GM20431 (cell line): ENCODE results near the gene ATP6V1G1.

Experiments
- in situ Hi-C: fragments of 300-500 bp; cut with MseI, MboI; formaldehyde crosslinking; loops from one replicate; pipeline ENCODE4 v1.15.0; 2020; ENCODE audit warnings: low sequenced_read_pairs; ENCODE audit not compliant: unreplicated experiment

ATP6V1G1 gene

GRCh38 chr9:114587345-114588202 is at the start of gene ATP6V1G1:
ATP6V1G1 (plus strand) TSS chr9:114587769; CDS start chr9:114587839, 70 bp downstream.
- in situ Hi-C loops, result no loop called here

GRCh38 chr9:114538241-114538640 is 49.3 kb upstream of the ATP6V1G1 start:
- in situ Hi-C loops, result no loop called here

- in situ Hi-C loops, result no loop called here
These were observed 47.7 kb upstream of the ATP6V1G1 start for GRCh38 chr9:114539701-114540380.

- in situ Hi-C loops, result no loop called here
These were observed 42.5 kb upstream of the ATP6V1G1 start for GRCh38 chr9:114545055-114545454.

- in situ Hi-C loops, result no loop called here
These were observed 40.7 kb upstream of the ATP6V1G1 start for GRCh38 chr9:114546851-114547250.

- in situ Hi-C loops, result no loop called here
These were observed 37.8 kb upstream of the ATP6V1G1 start for GRCh38 chr9:114549697-114550330.

- in situ Hi-C loops, result no loop called here
These were observed 35.6 kb upstream of the ATP6V1G1 start for GRCh38 chr9:114551750-114552685.

- in situ Hi-C loops, result no loop called here
These were observed 34.9 kb upstream of the ATP6V1G1 start for GRCh38 chr9:114552706-114553105.

- in situ Hi-C loops, result no loop called here
These were observed 34.4 kb upstream of the ATP6V1G1 start for GRCh38 chr9:114553202-114553601.

- in situ Hi-C loops, result no loop called here
These were observed 31.9 kb upstream of the ATP6V1G1 start for GRCh38 chr9:114555696-114556095.

GRCh38 chr9:114558027-114558675 is 29.4 kb upstream of the ATP6V1G1 start:
- in situ Hi-C loops, result no loop called here

- in situ Hi-C loops, result no loop called here
These were observed 27.6 kb upstream of the ATP6V1G1 start for GRCh38 chr9:114559830-114560513.

- in situ Hi-C loops, result no loop called here
These were observed 26.6 kb upstream of the ATP6V1G1 start for GRCh38 chr9:114560956-114561355.

GRCh38 chr9:114561771-114562170 is 25.8 kb upstream of the ATP6V1G1 start:
- in situ Hi-C loops, result no loop called here

- in situ Hi-C loops, result no loop called here
These were observed 22.4 kb upstream of the ATP6V1G1 start for GRCh38 chr9:114565204-114565603.

GRCh38 chr9:114570742-114571141 is 16.8 kb upstream of the ATP6V1G1 start:
- in situ Hi-C loops, result no loop called here

GRCh38 chr9:114571391-114571790 is 16.2 kb upstream of the ATP6V1G1 start:
- in situ Hi-C loops, result no loop called here

- in situ Hi-C loops, result no loop called here
These were observed 15.4 kb upstream of the ATP6V1G1 start for GRCh38 chr9:114572199-114572598.

GRCh38 chr9:114574438-114574837 is 13.1 kb upstream of the ATP6V1G1 start:
- in situ Hi-C loops, result no loop called here
